ENCODE results near the gene PDE6A.

The PDE6A gene

DNA sequence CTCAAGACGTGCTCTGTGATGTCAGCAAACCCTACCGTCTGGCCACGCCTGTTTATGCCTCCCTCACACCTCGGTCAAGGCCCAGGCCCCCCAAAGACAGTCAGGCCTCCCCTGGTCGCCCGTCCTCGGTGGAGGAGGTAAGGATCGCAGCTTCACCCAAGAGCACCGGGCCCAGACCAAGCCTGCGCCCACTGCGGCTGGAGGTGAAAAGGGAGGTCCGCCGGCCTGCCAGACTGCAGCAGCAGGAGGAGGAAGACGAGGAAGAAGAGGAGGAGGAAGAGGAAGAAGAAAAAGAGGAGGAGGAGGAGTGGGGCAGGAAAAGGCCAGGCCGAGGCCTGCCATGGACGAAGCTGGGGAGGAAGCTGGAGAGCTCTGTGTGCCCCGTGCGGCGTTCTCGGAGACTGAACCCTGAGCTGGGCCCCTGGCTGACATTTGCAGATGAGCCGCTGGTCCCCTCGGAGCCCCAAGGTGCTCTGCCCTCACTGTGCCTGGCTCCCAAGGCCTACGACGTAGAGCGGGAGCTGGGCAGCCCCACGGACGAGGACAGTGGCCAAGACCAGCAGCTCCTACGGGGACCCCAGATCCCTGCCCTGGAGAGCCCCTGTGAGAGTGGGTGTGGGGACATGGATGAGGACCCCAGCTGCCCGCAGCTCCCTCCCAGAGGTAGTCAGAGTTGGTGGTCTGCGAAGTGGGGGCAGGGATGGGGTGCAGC, 111.3 kb downstream of the PDE6A start:
- DNase-seq = no peak

DNA sequence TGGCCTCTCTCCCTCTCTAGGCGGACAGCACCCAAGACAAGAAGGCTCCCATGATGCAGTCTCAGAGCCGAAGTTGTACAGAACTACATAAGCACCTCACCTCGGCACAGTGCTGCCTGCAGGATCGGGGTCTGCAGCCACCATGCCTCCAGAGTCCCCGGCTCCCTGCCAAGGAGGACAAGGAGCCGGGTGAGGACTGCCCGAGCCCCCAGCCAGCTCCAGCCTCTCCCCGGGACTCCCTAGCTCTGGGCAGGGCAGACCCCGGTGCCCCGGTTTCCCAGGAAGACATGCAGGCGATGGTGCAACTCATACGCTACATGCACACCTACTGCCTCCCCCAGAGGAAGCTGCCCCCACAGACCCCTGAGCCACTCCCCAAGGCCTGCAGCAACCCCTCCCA, 112.0 kb downstream of the PDE6A start:
- DNase-seq = no peak

DNA sequence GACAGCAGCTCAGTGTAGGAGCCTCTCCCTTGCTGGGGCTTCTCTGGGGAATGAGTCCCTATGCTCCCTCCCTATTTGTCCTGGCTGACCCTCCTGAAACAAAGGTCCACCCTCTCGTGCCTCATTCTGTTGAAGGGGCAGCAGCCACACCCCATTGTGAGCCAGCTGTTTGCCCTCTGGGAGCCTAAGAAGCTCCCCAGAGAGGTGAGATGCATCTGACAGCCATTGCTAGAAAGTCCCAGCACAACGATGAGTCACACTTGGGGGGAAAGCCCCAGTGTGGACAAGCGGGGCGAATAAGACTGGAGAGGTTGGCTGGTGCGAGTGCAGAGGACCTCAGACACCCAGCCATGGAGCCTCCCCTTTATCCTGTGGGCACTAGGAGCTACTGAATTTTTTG, 113.1 kb downstream of the PDE6A start:
- DNase-seq = no peak

DNA sequence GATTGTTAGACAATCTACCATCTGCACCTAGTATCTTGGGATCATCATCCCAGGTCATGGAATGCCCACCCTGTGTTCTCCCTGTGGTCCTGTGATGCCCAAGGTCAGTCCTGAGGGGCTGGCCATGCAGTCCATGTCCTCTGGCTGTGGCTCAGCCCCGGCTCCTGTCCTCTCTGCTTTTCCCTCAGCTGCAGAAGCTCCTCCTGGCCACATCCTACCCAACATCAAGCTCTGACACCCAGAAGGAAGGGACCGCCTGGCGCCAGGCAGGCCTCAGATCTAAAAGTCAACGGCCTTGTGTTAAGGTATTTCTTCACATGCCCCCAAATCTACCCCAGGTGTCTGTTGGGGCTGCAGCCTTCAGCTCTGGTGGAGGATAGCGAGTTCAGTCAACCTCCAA, 114.0 kb downstream of the PDE6A start:
- no peak for DNase-seq

DNA sequence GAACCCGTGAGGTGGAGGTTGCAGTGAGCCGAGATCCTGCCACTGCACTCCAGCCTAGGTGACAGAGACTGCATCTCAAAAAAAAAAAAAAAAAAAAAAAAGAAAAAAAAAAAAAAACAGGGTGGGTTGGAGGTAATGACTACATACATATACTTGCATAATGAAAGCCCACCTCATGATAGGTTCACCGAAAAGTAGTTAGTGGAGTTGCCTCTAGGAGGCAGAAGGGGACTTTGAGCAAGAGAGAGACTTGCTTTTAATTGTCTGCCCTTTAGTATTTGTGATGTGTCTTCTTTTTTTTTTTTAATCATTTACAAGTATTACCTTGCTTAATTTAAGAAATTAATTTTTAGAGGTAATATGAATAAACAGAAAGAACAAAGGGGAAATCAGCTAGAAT, 114.6 kb downstream of the PDE6A start:
- DNase-seq = no peak

DNA sequence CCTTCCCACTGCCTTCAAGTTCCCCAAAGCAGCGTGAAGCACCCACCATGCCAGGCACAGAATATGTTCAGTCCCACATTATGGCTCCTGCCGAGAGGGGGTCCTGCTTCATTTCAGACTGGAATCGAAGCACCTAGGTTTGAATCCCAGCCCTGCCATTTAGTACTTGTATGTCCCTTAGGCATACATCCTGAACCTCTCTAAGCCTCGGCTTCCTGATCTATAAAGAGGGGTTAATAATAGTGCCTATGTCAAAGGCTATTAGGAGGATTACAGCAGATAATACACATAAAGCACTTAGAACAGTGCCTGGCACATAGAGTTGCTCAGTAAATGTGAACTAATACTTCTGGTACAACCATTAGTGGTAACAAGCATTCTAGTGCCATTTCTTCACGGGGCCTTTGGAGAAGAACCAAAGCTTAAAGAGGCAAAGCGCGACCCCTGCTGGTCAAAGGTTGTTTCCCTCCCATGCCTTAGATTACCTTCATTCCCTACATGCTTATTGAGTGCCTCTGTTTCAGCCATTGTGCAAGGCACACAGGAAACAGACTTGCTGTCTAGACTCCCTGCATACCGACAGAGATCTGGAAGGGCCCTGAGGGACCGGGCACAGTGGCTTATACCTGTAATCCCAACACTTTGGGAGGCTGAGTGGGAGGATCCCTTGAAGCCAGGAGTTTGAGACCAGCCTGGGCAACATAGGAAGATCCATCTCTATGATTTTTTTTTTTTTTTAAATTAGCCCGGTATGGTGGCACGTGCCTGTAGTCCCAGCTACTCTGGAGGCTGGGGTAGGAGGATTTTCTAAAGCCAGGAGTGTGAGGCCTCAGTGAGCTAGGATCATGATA, 116.2 kb downstream of the PDE6A start:
- DNase-seq = peak; percentile 80

DNA sequence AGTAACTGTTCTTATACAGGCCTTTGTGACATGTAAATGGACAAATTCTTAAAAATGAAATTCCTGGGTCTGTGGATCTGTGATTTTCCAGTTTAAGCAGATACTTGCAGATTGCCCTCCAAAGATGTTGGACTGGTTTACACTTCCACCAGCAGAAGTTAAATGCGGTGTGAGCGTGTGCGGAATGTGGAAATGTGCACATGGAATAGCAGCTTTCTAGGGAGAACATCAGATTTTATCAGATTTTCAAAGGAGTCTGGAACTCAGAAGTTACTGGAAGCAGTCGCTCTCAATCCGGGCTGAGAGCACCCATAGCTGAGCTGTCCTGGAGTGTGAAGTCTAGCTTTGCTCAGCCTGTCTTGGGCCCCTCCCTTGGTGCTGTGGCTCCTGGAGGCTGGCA, 117.0 kb downstream of the PDE6A start:
- no peak for DNase-seq

DNA sequence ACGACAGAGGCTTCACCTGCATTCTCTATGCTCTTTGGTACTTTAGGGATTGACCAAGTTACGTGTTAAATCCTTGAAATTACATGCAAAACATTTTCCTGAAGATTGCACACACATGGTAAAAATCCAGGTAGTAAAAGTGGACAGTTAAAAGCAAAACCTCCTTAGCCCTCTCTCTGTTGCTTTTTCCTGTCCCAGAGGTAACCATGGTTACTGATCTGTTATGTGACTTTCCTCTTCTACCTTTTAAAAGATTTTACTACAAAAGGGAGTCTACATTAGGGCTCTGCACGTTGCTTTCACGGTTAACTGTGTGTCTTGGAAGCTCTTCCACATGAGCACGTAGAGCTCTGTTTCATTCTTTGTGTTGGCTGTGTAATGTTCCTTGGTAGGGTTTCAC, 117.5 kb downstream of the PDE6A start:
- DNase-seq = no peak

DNA sequence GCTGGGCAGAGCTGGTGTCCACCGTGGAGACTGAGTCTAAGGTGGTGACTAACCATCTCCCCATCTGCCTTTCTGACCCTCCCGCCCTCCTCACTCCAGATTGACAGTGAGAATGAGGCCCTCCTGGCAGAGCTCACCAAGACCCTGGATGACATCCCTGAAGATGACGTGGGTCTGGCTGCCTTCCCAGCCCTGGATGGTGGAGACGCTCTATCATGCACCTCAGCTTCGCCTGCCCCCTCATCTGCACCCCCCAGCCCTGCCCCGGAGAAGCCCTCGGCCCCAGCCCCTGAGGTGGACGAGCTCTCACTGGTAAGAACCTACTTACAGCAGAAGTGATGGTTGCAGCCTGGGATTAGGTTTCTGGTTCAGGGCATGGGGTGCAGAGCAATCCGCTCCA, 118.0 kb downstream of the PDE6A start:
- DNase-seq = no peak

DNA sequence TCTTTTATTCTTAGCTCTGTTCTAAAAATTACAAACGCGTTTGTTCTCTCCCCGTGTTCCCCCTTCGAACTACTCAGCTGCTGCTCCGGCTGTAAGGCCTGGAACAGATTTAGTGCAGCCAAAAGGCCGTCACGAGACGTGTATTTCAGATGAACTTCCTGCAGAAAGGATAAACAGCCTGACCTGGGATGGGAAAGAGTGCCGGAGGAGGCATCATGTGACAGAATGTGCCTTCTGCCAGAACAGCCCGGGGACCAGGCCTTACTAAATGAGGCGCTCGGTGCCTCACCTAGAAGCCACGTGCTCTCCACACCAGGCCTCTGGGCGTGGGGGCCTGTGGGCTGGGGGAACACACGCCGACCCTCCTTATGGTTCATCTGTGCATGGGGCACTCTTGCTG, 119.7 kb downstream of the PDE6A start:
- no peak for DNase-seq

DNA sequence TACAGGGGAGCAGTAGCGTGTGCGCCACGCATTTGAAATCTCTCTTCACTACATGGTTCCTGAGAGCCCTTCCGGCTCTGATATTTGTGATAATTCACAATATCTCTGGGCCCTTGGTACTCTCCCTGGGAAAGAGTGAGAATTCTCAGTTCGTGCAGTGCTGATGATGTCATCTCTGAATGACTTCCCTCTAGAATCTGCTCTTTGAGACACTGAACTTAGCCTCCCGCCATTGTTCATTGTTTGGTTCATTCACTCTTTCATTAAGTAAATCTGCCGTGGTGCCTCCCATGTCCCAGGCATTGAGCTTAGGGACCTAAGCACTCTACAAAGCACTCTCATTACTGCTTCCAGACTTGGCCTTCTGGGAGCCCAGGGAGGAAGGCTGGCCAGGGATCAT, 120.5 kb downstream of the PDE6A start:
- peak; percentile 4 for DNase-seq

DNA sequence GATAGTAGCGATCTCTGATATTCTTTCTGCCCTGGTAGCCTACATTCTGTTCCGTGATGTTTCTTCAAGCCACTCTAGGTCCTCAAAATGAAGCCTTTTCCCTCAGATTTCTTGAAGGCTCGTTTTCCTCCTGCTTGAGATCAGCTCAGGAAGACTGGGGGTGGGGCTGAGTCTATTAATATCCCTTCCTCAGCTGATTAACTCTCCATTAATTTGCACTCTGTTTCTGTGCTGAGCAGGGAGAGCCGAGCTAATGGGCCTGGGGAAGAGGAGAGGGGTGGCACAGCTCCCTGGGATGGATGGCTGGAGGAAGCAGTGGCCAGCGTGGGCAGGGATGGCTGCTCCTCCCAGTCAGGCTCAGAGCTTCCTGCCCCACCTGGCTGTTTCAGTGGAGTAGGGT, 121.2 kb downstream of the PDE6A start:
- no peak for DNase-seq

DNA sequence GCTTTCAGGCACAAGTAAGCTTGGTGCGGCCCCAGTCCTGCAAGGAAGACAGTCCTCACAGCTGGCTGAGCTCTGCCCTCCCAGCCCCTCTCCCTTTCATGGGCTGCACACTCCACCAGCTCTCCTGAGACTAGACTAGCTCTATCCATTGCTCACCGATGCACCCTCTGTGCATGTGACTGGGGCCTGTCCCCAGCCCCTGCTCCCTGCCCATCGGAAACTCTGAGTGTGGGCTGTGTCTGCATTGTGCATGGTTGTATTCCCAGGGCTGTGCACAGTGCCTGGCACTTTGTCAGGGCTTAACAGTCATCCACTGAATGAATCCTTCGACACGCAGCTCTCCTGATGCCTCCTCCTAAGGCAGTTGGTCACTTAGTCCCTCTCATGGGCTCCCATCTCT, 122.3 kb downstream of the PDE6A start:
- no peak for DNase-seq

DNA sequence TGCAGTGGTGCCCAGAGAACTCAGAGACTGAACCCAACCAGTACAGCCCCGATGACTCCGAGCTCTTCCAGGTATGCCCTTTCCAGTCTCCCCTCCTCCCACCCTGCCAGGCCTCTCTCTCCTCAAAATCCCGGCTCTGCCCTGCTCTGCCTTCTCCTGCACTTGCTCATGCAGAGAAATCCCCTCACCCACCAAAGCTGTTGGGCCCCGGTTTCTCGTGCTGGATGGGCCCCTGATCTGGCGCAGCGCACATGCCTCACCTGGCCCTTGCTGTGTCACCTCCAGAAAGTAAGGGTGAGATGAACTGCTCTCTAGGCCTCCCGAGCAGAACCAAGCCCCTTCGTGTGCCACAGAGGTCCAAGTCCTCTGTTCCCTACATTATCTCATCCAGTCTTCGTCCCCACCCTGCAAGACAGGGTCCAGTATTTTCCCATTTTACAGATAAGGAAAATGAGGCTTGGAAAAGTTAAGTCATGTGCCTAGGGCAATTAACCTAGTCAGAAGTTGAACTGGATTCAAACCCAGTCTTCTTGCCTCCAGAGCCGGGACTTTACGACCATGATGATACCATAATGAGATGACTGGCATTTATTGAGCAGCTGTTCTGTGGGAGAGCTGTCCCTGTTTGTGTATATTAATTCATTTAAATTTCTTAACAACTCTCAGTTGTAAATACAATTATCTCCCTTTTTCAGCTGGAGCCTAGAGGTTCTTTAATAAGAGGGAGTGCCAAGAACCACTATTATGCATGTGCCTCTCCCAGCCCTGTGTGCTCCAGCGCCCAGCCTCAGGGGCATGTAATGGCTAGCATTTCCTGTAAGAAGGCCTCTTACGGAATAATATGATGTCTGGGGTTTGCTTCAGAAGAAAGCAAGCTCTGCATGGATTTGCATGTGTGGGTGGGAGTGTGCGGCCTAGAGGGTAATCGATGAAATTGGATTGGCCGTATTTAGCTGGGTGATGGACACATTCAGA, 123.8 kb downstream of the PDE6A start:
- DNase-seq = no peak

DNA sequence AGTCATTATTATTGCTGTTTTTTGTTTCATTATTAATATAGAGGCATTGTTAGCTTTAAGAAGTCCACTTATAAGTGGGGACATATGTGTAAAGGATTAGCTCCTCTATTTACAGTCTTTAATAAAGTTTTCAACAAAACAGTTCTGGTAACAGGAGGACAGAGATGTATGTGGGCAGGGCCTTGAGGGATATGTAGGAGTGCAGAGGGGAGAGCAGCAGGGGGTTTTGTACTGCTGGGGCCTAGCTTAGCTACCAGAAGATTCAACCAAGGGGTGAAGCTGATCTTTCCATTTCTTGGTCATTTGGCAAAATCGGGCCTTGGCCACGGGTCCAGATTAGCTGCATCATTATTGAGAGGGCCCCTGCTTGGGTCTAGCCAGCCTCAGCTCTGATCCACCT, 124.6 kb downstream of the PDE6A start:
- DNase-seq = no peak

DNA sequence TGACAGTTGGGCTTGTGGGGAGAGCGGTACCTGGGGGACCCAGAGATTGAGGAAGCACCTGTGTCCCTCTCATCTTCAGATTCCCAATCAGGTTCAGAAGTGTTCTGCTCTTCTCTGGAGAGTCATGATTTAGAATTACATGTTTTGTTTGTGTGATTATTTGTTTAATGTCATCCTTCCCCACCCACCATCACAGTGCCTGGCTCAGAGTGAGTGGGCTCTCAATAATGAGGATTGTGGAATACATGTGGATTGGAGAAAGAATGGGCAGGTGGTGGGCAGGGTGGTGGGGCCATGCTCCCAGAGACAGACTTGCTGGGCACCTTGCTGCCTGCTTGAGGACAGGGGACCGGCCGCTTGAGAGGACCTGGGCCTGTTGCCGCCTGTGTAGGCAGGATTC, 126.5 kb downstream of the PDE6A start:
- no peak for DNase-seq

DNA sequence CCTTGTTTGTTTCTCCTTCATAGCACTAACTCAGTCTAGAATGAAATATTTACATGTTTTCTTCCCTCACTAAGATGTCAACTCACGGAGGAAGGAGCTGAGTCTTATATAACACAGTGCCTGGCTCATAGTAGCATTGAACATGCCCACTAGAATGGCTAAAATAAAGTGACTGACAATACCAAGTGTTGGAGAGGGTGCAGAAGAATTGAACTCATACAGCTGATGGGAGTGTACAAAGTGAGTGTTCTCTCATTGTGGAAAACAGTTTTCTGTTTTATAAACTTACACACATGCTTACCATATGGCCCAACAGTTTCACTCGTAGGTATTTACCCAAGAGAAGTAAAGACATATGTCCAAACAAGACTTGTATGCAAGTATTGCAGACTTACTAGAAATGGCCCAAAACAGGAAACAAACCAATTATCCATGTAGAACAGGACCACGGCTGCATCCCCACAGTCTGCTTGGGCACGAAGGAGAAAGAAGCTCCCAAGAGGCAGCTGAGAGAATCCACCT, 127.0 kb downstream of the PDE6A start:
- no peak for DNase-seq

DNA sequence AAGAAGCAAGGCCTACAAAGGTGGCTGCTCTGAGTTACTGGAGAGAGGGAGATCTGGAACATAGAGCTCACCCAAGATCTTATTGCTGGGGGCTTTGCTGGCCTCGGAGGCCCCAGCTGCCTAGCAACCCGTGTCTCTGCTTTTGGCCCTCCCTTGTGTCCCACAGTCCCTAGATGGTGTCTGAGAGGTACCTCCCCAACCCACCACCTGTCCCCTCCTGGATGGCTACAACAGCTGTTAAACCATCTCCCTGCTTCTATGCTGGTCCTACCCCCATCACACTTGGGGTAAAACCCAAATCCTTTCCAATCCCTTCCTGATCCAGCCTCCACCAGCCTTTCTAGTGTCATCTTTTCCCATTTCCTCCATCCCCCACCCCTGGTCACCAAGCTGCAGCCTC, 127.9 kb downstream of the PDE6A start:
- no peak for DNase-seq

DNA sequence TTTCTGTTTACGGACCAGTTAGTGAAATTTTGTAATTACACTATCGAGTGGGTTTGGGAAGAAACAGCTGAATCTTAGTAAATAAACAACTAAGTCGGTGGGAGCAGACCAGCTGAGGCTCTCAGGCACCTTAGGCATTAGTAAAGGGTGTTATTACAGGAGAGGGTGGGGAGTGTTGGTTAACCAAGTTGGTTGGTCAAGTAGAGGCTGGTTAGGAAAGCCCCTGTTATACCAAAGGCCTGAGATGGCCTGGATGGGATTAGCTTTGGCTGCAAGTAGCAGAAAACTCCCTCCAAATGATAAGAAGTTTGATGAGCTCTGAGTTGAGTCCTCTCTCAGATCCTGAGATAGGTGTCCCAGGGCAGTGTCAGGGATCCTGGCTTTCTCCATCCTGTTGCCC, 133.1 kb downstream of the PDE6A start:
- DNase-seq = no peak

DNA sequence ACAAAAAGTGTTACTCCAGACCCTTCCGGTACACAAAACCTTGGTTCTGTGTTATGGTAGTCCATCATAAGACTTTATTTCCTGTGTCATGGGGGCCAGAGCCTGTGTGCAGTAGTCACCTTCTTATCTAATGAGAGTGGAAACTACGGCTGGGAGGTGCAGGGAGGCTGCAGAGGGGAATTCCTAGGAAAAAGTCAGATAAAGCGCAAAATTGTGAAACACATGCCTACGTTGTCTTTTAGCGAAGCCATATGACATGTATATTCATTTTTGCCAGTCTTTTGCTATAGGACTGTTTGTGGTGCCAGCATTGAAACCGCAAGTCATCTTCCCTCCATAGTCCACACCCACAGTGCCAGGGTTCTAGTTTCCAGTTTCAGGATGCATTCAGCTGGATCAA, 133.7 kb downstream of the PDE6A start:
- DNase-seq = no peak

DNA sequence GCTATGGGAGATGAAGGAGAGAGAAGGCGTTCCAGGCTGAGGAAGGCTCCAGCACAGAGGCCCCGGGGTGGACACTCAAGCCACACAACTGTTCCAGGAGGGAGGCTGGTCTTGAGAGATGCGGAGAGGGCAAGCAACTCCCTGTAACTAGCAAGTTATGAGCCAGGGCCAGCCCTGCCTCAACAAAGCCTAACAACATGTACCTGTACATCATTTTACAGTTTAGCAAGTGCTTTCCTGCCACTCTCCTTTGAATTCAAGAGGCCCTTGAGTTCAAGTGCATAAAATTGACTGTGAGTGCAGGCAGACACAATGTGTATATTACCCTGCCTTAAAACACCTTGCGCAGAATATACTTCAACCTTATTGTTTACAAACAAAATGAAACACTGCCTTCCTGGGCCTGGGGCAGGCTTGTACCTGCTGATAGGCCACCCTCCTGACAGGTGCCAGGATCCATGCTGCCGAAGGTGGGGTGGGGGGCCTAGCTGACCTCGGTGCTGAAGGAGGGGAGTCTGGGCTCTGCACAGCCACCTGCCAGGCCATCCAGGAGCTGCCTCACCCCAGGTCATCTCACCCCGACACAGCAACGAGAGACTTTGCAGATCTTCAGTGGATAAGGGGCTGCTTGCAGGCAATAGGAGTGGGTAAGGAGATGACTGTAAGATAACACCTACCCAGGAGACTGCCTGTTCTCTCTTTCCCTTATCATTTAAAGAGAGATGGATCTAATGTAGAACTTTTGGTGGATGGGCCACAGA, 134.5 kb downstream of the PDE6A start:
- no peak for DNase-seq

DNA sequence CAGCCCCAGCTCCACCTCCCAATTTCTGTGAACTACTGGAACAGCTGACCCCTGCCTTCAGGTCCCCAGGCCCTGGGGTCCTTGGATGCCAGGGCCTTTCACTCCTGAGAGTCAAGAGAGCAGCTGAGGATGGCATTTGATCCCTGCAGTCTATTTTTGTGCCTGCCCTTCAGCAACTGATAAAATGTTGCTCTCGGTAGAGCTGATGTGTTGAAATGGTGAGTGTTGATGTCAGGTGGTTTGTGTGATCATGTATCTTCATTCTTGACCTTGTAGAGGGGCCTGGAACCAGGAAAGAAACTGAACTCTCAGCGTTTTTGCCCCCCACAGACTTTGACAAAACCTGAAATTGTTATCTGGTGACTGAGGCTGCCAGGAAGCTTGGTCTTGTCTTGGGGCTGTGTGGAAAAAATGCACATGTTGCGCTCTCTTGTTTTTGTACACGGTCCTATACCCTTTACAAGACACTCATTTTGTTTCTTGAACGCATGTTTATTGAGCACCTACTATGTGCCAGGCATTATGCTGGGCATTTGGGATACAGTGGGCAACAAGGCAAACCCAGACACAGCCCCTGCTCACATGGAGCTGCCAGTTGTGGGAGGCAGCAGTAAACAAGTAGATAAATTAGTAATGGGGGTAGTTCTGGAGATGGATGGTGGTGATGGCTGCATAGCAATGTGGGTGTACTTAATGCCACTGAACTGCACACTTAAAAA, 136.2 kb downstream of the PDE6A start:
- no peak for DNase-seq

All from midbrain (tissue), 1 donor.